ENCODE data around the gene AKT3. TPM values are rescaled to one million over a fixed set of nuclear protein-coding genes. Genes with fewer than 3 reads are reported as not detected.

AKT3 gene
- polyA plus RNA-seq, 3 donors: 29.5 to 31.4 (median 30.7) TPM

DNA sequence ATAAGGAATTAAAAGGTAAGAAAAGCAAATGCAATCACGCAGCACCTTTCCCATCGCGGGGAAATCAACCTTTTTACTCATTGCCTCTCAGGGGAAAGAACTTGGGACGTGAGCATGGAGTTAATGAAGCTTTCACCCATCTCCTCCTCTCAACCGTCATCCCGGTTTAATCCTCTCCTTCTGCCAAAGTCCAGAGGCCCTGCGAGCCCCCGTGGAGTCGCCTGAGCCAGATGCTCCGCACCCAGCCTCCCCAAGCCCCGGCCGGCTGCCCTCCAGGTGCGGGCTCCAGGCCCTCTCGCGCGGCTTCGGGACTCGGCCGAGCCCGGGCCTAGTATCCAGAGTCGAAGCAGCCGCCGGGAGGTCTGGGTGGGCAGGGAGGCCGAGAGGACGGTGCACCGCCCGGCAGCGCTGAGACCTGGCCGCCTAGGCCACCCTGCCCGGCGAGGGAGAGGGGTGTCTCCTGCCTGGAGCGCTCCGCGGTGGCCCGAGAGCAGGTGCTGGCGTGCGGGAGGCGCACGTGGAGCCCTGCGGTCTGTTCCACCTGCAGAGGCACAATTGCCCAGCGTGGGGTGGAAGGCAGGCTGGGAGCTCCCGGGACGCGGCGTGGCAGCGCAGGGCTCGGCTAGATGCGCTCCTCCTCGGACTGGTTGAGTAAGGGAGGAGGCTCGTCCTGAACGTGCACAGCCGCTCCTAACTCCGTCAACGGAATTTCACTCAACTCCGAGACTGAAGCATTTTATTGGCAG lies 375.7 kb downstream of the AKT3 start:
- DNase-seq (ENCODE audit: low read depth in 3 of 3, low spot score in 2 of 3): no peak

DNA sequence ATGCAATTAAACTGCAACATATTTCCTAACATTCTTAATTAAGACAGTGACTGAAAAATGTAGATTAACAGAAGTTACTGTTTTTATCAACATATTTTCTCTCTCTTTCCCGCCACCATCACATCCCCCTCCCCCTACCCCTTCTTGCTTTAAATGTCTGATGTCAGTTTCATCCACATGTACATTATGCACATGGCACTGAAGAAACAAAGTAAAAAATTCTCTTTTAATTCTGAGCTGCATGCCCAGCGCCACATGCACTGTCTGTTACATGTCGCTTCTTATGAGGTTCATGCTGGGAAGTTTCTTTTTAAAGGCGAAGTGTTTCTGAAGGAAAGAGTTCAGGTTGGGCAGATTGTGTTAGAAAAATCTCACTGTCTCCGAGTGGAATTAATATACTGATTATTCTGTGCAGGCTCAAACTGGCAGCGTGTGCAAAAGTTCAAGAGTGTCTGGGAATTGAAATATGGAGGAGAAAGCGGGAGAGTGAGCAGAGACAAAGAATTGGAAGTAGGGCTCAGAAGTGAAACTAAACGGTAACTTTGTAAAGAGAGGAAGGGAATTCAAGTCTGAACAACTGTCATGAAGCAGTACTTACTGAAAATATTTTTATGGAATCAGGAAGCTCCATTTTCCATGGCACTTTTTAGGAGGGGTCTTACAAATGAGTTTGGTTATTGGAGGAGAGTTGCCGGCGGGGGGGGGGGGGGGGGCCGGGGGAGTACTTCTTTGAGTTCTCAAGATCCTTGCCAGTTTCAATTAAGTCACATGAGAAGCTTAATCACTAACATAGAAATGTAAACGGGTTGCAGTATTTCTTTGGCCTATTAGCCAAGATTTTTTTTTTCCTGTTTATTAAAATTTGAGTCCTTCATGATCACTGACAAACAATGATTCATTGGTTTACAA lies 376.6 kb downstream of the AKT3 start:
- DNase-seq (ENCODE audit: low read depth in 3 of 3, low spot score in 2 of 3): no peak

DNA sequence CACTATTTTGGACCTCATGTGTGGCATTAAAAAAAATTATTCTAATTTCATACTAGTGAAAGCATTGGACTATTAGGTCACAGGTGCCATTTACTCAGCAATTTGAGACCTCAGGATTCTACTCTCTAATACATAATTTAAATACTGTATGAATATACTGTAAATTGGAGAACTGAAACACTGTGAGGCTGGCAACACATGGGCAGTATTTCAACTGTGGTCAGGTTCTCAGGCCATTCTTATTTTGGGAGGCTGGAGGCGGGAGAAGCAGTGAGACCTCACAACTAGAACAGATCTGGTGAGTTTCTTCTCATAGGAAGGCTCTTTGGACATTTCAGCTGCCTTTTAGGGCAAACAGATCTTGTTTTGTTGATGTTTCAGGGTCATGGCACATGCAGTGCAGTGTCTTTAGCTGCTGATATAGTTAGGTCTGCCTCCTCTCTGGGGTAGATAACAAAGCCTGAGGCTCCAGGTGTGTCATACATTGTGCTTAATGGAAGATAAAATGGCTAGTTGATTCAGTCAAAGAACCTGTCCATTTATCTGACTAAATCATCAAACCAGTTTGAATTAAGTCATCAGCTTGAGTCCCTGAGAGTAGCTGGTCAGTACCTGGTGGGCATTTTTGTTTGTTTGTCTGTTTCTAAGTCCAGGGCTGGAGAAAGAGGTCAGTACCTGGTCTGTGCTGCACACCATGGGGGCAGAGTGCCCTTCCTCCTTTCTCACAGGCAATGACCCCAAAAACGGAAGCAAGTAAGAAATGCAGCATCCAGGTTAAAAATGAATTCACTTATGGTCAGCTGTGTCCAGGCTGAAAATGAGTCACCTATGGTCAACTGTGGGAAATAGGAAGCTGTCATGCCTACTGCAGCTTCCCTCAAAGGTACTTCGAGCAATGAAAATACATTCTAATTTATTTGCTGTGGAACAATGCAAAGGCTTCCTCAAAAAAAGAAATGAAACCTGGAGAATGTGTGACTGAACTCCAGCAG lies 378.0 kb downstream of the AKT3 start:
- DNase-seq (ENCODE audit: low read depth in 3 of 3, low spot score in 2 of 3): no peak

DNA sequence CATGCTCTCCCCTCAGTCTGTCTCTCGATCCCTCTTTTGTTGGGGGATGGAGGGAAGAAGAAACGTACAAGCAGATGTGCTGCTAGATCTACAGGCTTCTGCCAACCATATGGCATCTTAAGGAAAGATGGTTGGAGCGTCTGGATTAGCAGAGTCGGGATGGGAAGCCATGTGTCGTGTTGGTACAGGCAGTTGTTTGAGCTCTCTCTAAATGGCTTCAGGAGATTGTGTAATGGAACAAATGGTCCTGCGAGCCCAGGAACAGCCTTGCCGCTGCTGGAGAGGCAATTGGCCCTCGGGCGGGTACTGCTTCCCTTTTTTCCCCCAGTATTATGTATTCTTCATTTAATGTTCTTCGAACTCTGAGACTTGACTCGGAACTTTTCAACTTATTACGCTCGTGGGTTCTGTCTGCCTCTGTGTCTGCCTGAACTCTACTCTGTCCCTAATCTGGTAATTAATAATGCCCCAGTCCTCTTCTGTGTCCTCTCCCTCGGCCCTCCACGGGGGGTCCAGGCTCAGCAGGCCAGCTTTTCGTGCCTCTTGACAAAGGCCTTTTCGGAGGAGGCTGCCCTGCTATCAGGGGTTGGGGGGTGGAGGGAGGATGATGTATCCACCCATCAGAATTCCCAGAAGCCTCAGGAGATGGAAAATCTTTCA lies 378.9 kb downstream of the AKT3 start:
- DNase-seq (ENCODE audit: low read depth in 3 of 3, low spot score in 2 of 3): no peak

DNA sequence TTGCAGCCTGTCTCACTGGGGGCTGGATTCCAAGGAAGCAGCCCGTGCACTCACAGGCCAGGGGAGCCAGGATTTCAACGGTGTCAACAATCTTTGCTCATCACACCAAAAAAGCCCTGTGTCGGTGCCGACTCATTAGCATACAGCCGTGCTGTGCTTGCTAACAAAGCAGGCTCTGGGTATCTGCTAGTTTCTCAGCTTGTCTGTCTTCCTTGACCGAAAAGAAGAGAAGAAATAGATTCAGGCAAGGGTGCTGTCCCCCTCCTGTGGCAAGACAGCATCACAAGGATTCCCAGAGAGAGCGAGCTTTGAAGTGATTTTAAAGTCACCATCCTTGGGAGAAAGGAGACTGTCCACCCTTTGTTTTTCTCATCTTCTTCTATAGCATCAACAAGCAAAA lies 379.5 kb downstream of the AKT3 start:
- DNase-seq (ENCODE audit: low read depth in 3 of 3, low spot score in 2 of 3): no peak

DNA sequence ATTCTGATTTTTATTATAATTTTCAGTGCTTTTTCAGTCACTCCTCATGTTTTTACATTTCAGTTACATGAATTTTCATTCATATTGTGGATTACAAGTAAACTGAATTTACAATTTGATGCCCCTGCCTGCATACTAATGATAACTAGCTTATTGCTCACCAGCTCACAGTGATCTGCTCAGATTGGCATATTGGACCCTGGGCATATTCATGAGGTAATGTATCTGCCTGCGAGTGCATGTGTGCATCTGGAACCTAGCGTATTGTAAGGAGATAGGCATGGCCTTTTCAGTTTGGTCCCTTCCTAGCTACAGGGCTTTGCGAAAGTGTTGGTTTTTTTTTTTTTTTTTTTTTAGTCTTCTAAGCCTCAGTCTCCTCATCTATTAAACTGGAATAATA lies 380.5 kb downstream of the AKT3 start:
- DNase-seq (ENCODE audit: low read depth in 3 of 3, low spot score in 2 of 3): no peak

DNA sequence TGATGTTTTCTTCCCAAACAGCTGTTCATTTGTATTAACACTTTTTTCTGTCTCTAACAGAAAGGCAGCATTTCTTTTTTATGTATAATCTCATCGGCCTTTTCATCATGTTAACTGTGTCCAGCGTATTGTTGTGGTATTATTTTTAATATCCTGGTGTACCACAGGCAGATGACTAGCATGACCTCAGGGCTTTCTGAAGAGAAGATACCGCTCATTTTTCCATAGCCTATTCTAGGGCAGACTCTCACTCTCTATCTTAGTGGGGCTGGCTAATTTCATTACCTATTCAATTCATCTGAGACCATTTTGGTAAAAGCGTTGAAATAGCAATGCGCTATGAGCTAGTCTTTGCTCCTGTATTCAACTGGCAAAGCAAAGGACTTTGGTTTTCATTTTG lies 384.3 kb downstream of the AKT3 start:
- DNase-seq (ENCODE audit: low read depth in 3 of 3, low spot score in 2 of 3): no peak

DNA sequence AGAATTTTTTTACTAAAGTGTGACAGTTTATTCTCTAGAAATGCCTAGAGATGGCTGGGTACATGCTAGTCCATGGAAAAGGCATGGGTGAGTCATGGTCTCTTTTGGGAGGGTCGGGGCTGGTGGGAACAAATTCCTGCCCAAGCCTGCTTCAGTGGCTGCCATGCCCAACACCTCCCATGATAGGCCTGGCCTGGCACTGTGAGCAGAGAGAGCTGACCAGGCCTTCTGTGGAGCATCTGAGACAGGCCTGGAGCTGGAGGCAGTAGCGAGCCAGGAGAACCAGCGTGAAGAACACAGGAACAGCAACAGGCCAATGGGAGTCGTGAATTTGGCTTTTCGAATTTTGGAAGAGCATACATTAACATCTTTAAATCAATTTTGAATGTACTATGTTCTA lies 385.0 kb downstream of the AKT3 start:
- DNase-seq (ENCODE audit: low read depth in 3 of 3, low spot score in 2 of 3): no peak

DNA sequence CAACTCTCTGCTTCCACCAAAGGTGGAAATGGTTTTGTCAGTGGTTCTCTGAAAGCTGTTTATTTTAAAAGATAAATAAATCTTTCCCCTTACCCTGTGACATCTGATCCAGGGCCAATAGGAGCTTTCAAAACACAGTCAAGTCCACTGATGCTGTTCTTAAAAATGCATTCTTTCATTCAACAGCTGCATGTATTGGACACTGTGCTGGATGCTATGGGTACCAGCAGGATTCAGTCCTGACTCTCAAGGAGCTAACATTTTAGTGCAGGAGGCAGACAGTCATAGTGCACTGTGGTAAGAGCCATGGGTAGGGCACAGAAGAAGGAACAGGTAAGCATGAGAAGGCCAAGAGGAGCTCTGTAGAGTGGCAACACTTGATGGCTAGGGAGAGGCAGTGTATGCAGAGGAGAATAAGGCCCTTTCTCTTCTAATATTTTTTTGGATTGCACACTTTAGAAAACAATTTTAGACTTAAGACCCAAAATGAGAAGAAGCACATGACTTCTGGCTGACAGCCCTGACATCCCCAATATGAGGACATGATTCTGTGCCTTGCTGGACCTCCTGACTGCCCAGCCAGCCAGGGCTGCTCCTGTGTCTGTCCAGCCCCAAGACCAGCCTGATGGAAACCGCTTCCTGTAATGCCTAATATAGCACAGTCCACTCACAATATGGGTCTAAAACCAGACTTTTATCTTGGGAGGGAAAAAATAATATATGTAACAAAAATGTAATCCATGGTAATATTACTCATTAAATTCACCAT lies 386.9 kb downstream of the AKT3 start:
- DNase-seq (ENCODE audit: low read depth in 3 of 3, low spot score in 2 of 3): no peak

DNA sequence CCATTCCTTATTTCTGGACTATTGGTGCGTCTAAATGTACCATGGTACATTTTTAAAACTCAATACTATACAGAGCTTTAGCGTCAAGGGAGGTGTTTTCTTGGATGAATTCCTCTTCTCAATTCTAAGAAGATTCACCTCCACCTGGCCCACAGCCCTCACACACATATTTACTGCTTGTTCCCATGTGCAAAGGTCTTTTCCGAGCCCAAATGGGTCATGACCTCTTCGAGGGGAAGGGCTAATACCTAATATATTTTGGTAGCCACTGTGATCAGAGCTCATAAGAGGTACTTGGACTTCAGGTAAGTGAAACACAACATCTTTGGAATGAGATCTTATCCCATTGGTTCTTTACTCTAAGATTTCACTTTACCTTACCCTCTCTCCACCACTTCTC lies 388.3 kb downstream of the AKT3 start:
- no peak for DNase-seq (ENCODE audit: low read depth in 3 of 3, low spot score in 2 of 3)

DNA sequence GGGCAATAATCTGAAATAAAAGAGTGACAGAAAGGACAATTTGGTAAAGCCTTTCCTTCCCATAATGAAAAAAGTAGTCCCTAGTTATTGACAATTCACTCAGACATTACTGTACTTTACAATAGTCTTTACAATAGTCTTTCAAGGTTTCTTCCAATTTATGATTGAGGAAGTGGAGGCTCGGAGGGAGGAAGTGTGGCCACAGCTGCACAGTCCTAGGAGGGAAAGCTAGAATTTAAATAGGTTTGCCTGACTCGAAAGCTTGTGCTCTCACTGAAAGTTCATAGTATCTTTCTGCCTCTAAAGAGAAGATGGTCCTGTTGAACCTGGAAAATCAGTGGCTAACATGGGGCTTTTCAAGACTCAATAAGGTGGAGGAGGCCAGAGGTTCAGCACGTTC lies 391.0 kb downstream of the AKT3 start:
- DNase-seq (ENCODE audit: low read depth in 3 of 3, low spot score in 2 of 3): no peak

DNA sequence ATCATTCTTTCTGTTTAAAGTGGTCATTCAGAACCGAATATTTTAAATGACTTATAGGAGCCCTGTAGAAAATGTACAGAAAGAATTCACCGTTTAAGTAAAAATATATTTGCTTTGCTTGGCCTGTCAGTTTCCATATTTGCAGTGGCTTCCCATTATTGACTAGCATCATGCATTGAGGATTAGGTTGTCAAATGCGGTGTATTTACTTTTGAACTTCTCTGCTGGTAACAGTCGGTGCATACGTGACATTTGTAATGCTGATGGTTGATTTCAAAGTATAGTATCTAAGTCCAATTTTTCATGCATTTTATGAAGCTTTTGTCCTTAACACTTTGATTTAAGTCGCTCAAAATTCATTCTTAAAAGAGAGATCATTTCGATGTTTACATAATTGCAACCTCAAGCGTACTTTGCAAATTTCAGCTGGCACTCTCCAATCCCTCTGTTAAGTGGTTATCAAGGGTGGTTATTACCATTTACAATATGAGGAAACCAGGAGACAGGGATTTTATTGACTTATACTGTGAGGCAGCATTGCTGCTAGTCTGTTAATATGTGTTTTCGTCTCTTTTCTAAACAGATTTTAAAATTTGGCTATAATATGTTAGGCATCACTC lies 392.6 kb downstream of the AKT3 start:
- no peak for DNase-seq (ENCODE audit: low read depth in 3 of 3, low spot score in 2 of 3)

DNA sequence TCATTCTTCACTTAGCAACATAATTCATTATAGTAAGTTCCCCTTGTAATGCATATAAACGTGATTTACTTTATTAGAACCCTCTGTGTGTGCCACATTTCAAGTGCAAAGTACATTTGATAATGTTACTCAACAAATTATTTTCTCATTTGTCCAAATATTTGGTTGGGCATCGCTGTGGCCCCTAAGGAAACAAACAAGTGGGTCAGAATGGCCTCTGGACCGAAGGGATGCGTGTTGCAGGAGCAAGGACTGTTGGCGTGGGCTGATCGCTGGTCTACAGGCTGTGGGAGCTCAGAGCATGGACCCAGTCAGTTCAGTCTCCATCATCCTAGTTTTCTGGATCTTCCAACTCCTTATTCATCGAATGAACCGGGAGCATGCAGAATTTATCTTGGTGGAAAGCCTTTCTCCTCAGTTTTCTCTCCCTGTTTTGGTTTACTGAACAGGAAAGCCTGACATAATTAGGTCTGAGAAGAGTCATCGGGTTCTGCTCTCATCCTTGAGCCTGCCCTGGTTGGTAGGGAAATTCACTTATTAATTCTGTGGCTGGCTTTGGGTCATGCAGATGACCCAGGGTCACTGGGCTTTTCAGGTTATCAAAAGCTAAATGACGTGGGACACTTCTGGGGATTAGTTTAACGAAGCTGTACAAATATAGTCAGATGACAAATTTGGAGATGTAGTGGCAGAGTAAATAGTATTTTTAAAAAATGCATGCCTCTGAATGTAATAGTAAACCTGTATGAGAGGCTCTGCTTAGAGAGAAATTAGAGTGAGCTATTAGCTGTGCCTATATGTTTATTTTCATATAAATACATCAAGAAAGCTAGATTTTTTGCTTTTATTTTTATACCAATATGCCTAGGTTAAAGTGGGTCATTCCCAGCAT lies 394.0 kb downstream of the AKT3 start:
- DNase-seq (ENCODE audit: low read depth in 3 of 3, low spot score in 2 of 3): no peak

DNA sequence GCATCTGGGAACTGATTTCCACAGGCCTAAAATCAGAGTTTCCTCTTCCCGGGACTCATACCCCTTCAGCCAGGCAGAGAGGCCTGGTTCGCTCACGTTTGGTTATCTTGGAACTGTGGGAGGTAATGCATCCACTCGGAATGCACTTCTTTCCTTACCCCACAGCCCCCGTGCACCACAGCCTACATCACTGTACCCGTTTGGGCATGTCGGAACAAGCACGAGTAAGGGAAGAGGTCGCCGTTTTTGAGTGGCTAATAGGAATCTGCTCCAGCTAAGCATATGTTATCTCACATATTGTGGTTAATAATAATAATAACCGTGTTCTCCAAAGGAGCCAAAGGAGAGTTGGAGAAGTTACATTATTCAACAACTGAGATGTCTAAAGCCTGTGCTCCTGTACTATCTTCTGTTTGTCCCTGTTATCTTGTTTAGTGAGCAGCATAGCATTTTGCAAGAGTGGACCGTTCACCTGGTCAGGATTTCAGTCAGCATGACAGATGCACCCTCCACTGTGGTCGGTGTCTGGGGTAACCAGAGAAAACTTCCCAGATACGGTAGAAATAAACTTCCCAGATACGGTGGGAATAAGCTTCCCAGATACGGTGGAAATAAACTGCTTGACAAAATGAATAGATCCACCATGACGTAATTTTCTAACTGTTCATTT lies 395.6 kb downstream of the AKT3 start:
- DNase-seq (ENCODE audit: low read depth in 3 of 3, low spot score in 2 of 3): no peak

DNA sequence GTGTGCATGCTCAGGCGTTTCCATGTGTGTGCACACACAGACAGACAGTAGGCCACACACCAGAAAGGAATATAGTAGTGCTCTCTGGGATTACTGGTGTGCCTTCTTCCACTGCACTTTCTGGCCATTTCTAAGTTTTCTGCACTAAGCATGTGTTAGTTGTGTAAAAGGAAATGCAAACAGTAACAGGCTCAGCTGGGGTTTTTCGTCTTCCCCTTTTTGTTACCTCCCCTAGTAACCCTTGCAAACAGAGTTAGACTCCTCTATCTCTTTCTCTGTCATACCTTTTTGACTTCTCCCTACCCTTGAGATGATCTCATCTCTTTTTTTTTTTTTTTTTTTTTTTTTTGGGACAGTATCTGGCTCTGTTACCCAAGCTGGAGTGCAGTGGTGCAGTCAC lies 398.0 kb downstream of the AKT3 start:
- DNase-seq (ENCODE audit: low read depth in 3 of 3, low spot score in 2 of 3): no peak

DNA sequence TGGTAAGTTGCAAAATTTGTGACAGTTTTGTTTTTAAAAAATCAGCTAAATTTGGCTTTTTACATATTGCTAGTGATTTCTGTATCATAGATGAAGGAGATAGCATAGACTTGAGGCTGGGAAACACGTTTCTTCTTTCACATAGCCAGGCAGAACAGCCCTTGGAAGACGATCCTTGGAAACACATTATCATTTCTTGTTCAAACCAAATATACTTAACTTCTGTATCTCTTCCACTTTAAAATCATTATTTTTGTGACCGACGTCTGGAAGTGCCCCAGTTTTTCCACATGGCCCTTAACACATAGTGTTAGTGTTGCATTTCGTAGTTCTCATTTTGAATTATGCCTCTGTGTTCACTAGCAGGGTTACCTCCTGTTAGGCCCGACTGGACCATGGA lies 400.7 kb downstream of the AKT3 start:
- no peak for DNase-seq (ENCODE audit: low read depth in 3 of 3, low spot score in 2 of 3)

DNA sequence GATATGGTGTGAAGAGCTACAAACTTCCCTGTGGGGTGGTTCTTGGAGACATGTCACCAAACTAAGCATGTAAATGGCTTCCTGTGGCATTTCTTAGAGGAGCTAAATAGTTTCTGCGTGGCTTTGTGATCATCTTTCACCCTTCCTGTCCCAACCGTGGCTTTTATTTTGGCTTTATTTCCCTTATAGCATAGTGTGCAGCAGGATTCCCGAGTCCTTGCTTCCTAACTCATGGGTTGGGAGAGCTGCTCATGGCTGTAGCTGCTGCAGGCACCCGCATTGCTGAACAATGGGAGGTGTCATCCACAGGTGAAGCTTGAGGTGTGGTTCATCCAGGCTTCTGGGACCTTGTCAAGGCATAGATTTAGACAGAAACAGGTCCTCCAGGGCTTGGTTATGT lies 402.2 kb downstream of the AKT3 start:
- no peak for DNase-seq (ENCODE audit: low read depth in 3 of 3, low spot score in 2 of 3)

DNA sequence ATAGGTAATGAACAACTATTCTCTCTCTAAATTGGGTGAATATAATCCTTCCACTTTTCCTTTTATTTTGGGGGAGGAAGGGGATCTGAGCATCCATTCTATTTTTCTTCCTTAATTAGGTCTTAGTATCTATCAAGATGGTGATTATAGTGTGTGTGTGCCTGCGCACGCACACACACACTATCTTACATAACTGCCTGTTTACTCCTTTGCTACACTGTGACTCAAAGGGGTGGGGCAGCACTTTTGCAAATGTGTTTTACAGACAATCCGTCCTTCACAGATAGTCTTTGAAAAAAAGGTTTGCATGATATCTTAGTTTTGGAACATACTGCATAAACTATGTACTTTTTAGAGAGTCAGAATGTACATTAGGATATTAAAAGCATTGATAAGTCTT lies 402.7 kb downstream of the AKT3 start:
- DNase-seq (ENCODE audit: low read depth in 3 of 3, low spot score in 2 of 3): no peak

Data from right renal cortex interstitium (tissue), 3 donors.